Measurements from ENCODE around the gene KHSRP.

The KHSRP gene

DNA sequence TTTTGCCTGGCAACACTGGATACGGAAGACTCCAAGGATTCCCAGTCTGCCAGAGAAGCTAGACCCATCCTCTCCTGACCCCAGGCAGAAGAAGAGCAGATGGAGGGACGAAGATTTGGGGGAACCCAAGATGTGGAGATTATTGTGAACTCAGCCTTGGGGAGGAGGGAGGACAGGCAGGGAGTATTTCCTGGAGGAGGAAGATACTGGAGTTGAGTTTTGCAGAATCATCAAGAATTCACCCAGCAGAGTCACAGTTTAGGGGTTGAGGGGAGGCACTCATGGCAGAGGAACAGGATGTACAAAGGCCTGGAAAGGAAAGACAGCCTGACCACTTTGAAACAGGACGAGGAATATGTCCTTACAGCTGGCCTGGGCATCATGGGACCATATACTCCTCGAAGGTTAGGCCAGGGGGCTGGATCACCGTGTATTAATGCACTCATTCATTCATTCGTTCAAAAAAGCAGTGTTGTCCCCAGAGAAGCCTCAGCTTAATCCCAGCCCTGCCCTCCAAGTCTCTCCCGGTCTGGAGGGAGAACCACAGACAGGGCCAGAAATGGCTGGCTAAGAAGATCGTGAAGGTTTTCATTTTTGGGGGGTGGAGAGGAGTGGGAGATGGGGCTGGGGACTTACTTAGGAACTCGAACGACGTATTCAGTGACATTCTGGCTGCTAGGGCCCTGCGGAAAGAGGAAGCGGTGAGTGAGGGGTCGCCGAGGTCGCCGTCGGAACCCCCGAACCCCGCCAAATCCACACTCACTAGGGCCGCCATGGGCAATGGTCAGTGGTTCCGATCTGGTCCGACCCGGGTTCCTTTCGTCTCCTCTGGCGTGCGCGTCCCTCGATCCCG, 32.2 kb downstream of the KHSRP start:
- DNase-seq, result no peak

DNA sequence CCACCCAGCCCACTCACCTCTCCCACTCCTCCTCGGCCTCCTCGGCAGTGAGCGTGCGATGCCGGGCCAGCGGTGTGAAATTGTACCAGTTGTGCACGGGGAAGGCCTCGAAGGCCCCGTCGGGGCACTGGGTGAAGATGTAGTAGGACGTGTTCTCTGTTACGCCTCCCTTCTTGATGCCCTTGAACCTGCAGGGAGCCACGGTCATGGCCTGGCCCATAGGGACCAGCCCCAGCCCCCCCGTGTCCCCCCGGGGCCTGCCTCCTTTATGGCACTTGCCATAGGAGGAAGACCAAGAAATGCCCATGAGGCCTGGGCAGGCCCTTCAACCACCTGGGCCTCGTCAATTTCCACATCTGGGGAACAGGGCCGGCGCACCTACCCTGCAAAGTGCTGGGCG, 37.2 kb downstream of the KHSRP start:
- DNase-seq, result no peak

- DNase-seq, result no peak
Observed at GRCh38 chr19:6384381-6384780, 40.2 kb downstream of the KHSRP start.

DNA sequence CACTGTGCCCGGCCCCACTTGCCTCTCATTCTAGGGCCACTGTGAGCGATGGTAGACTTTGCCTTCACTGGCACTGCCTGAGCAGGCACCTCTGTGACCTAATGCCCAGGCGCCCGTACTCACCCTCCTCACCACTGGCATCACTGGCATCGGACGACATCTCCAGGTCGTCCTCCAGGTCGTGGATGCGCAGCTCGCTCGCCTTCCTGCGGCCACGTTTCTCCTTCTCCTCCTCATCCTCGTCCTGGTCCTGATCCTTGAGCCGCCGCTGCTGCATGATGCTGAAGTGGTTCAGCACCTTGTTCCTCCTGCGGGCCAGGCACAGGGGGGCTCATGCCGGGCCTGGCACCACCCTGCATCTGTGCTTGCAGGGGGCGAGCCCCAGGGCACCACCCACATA, 41.4 kb downstream of the KHSRP start:
- no peak for DNase-seq

- DNase-seq, result no peak
Observed at GRCh38 chr19:6381030-6381750, 43.4 kb downstream of the KHSRP start.

DNA sequence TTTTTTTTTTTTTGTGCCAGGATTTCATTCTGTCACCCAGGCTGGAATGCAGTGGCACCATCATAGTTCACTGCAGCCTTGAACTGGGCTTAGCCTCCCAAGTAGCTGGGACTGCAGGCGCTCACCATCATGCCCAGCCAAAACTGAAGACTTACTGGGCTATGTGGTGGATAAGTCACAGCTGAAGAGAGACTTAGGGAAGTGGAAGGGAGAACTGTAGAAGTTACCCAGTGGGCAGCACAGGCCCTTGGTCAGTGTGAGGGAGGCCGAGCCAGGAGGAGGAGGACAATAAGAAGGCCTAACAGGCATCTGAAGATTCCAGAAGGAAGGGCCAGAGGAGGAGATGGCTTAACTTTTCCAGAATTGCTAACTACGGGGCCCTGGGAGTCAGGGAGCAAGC, 44.9 kb downstream of the KHSRP start:
- DNase-seq, result no peak

GRCh38 chr19:6378486-6378885, 46.1 kb downstream of the KHSRP start:
- no peak for DNase-seq

GRCh38 chr19:6378041-6378440, 46.6 kb downstream of the KHSRP start:
- DNase-seq, result no peak

DNA sequence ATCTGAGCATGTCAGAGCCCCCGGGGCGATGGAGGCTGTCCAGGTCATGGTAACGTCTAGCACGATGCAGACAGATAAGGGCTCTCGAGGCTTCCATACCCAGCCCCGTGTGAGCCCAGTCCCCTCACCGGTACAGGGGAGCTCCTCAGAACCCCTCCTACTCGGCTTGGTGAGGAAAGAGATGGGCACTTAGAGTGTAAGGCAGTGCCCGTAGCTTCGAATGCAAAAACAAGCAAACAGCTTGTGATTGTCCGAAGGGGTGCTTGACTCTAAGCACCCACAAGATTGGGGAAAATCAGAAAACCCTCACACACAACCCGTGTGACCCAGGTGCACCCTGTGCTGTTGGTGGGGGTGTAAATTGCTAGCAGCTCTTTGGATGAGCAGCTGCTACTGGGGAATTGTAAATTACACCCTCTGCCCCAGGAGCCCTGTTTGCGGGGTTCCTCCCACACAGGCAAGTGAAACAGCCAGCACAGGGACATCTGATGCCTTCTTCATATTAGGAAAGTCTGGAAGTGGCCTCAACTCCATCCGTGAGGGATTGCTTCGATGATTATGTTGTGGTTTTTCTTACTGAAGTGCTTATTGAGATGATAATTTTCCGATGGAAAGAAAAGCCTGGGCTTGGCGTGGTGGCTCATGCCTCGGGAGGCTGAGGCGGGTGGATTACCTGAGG, 48.0 kb downstream of the KHSRP start:
- no peak for DNase-seq

- no peak for DNase-seq
Observed at GRCh38 chr19:6375411-6376010, 49.1 kb downstream of the KHSRP start, which contains the start of gene PSPN. Gene PSPN (minus strand): TSS chr19:6375933. CDS start chr19:6375849, 84 bp downstream.

DNA sequence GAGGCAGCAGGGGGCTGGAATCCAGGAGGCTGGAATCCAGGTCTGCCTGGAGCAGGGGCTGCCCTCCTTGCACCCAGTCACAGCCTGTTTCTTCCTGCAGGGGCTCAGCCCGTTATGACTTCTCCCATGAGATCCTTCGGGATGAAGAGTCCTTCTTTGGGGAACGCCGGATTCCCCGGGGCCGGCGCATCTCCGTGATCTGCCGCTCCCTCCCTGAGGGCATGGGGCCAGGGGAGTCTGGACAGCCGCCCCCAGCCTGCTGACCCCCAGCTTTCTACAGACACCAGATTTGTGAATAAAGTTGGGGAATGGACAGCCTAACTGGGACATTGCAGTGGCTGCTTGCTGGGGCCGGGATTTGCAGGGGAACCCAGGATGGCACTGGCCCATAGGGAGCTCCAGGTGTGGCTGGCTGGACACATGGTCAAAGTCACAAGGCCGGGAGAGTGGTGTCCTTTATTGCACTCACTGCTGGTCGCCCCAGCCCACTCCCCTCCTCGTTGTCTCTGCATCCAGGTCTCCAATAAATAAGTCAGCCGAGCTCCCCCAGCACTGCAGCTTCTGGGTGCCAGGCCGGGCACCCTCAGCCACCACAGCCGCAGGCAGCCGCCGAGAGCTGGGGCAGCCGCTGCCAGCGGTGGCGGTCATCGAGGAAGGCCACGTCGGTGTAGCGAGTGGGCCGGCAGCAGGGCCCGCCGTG, 49.8 kb downstream of the KHSRP start:
- DNase-seq, result no peak

GRCh38 chr19:6374161-6374709, 50.4 kb downstream of the KHSRP start:
- DNase-seq, result no peak

DNA sequence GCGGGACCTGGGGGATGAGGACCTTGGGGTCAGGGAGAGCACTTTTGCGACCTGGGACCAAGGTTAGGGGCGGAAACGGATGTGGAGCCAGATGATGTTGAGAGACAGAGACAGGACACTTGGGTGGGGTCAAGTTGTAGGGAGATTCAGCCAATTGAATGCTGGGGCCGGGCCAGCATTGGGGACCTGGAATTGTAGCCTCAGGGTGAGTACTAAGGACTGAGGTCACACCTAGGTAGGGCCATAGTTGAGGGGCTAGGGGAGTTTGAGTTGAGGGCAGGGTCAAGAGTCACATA, 50.9 kb downstream of the KHSRP start:
- no peak for DNase-seq

GRCh38 chr19:6373096-6373812, 51.4 kb downstream of the KHSRP start:
- DNase-seq, result peak; percentile 79 to 86

DNA sequence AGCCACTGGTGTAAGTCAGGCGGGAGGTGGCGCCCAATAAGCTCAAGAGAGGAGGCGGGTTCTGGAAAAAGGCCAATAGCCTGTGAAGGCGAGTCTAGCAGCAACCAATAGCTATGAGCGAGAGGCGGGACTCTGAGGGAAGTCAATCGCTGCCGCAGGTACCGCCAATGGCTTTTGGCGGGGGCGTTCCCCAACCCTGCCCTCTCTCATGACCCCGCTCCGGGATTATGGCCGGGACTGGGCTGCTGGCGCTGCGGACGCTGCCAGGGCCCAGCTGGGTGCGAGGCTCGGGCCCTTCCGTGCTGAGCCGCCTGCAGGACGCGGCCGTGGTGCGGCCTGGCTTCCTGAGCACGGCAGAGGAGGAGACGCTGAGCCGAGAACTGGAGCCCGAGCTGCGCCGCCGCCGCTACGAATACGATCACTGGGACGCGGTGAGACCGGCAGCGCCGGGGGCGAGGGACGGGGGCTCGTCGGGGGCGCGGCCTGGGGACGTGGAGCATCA, 52.0 kb downstream of the KHSRP start, which contains the start of gene ALKBH7:
ALKBH7 (plus strand) TSS at position 201 of the 502 bp plus-strand sequence; CDS start at position 228, 27 bp downstream.
- peak; percentile 95 to 96 for DNase-seq

DNA sequence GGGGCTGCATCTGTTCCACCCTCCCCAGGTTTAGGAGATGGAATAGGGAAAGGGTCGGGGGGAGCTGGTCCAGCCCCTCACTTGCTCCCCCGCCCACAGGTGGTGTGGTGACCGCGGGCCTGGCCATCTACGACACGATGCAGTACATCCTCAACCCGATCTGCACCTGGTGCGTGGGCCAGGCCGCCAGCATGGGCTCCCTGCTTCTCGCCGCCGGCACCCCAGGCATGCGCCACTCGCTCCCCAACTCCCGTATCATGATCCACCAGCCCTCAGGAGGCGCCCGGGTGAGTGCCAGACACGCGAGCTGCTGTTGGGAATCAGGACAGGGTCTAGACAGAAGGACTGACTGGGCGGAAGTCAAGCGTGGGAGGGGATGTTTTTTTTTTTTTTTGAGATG, 60.3 kb downstream of the KHSRP start:
- DNase-seq, result no peak
